ENCODE measurements around the gene ABCB4. TPM values are rescaled to one million over a fixed set of nuclear protein-coding genes. Genes with fewer than 3 reads are reported as not detected.

Gene ABCB4
- 1 to 10 TPM in 3 of 4 donors, not detected in 1; 1.6 to 2.8 (median 1.9) TPM for total RNA-seq

DNA sequence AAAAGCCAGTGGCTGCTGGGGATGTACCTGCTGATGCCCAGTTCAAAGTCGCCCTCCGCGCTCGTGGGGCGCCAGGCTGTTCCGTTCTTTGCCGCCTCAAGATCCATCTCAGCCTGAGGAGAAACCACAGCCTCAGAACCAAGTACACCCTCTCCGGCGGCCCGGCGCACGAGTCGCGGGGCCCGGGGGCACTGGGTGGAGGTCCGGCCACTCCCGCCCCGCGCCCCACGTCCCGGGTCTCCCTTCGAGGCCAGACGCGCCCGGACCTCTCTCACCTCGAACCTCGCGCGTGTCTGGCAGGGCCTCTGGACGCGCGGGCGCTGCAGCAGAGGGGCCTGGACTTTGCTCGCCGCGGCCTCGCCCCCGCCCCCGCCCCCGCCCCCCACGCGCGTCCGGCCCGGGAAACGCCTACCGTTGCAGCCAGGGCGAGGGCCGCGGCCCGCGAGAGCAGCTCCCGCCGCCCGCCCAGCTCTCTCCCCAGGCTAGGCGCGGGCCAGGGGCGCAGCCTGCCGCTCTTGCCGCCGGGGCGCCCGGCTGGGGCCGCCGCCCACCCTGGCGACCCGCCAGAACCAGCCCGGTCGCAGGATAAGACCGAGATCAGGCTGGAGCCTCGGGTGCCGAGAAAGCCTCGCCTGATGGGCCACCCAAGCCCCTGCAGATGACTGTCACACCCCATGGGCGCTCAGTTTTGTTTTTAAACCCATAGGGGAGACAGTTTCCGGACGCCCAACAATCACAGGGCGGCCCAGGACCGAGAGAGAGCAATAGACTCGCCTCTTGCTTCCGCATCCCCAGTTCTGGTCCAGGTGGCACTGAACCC, at the start of gene ABCB4:
Gene ABCB4, minus strand, starts transcription at position 322 of the 820 bp plus-strand sequence. Its CDS starts 215 bp downstream, at position 107.
- Histone ChIP-seq H3K4me3 (peak within 1 kb of the TSS; percentile 65), H3K4me1 (peaks cover 20% of the 10 kb centered on the region), H3K36me3 (no peaks in the 10 kb centered on the region), H3K9me3 (no peaks in the 10 kb centered on the region), H3K27ac (peak within 1 kb of the TSS; percentile 72), H3K27me3 (peaks cover 9% of the 10 kb centered on the region)
- peak in 1 of 2 donors; percentile 58 for DNase-seq (ENCODE audit: low spot score in 2 of 2)
- TF ChIP-seq CTCF (IDR thresholded peaks at IDR 0.05) (no peak), EP300 (IDR thresholded peaks at IDR 0.05) (no peak), POLR2AphosphoS5 (IDR thresholded peaks at IDR 0.05) (no peak), POLR2A (IDR thresholded peaks at IDR 0.05) (no peak)
- WGBS, result 7% methylated on average over 11 of the region's 80 CpGs

- H3K27me3 ChIP-seq, result no peaks in the 10 kb centered on the region
- H3K9me3 ChIP-seq, result no peaks in the 10 kb centered on the region
- TF ChIP-seq CTCF (IDR thresholded peaks at IDR 0.05), result no peak
- TF ChIP-seq EP300 (IDR thresholded peaks at IDR 0.05), result no peak
- TF ChIP-seq POLR2A (IDR thresholded peaks at IDR 0.05), result no peak
- no peak for TF ChIP-seq POLR2AphosphoS5 (IDR thresholded peaks at IDR 0.05)
- no peaks in the 10 kb centered on the region for H3K4me1 ChIP-seq
- no peak overlapping the region for H3K27ac ChIP-seq
- no peaks in the 10 kb centered on the region for H3K36me3 ChIP-seq
- WGBS, result 78% methylated on average over 2 of the region's 2 CpGs
- no peak for DNase-seq (ENCODE audit: low spot score in 2 of 2)
- no peak overlapping the region for H3K4me3 ChIP-seq
These were observed 43.3 kb upstream of the ABCB4 start for GRCh38 chr7:87518735-87519134.

- no peak for DNase-seq (ENCODE audit: low spot score in 2 of 2)
- H3K9me3 ChIP-seq, result no peaks in the 10 kb centered on the region
- H3K27me3 ChIP-seq, result no peaks in the 10 kb centered on the region
- WGBS, result 86% methylated on average over 3 of the region's 3 CpGs
- no peak overlapping the region for H3K4me3 ChIP-seq
- H3K27ac ChIP-seq, result no peak overlapping the region
- no peaks in the 10 kb centered on the region for H3K4me1 ChIP-seq
- no peaks in the 10 kb centered on the region for H3K36me3 ChIP-seq
- TF ChIP-seq POLR2A (IDR thresholded peaks at IDR 0.05) (no peak), CTCF (IDR thresholded peaks at IDR 0.05) (no peak), POLR2AphosphoS5 (IDR thresholded peaks at IDR 0.05) (no peak)
These were observed 42.4 kb upstream of the ABCB4 start for GRCh38 chr7:87517891-87518290.

- Histone ChIP-seq H3K27ac (no peak overlapping the region), H3K4me3 (no peak overlapping the region), H3K36me3 (no peaks in the 10 kb centered on the region), H3K27me3 (no peaks in the 10 kb centered on the region), H3K4me1 (no peaks in the 10 kb centered on the region), H3K9me3 (no peaks in the 10 kb centered on the region)
- WGBS, result 66% methylated on average over 3 of the region's 3 CpGs
- TF ChIP-seq POLR2AphosphoS5 (IDR thresholded peaks at IDR 0.05) (no peak), CTCF (IDR thresholded peaks at IDR 0.05) (no peak), POLR2A (IDR thresholded peaks at IDR 0.05) (no peak)
- DNase-seq (ENCODE audit: low spot score in 2 of 2), result no peak
These were observed 41.8 kb upstream of the ABCB4 start for GRCh38 chr7:87517136-87517815.

DNA sequence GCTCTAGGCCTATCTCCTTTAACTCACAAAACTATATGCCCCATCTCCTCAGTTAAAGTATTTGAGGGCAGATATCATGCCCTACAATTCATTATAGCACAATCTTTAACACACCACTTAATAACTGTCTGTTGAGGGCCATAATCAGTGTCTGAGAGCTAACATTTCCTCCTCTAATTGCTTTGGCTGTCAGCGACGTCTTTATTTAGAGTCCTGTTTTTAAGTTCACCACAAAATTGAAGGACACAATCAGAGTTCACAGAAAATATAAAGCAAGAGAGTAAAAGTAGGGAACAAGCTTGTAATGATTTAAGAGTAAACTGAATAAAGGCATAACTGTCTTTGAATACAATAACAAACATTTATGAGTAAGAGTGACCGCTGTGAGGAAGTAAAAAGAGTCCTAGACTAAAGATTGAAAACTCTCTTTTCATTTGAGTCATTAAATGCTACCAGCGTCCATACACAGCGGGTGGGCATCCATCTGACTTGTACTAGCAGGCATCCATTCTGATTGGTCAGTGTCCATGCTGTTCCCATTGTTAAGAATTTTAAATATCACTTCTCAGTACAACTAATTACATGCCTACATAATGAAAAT, 38.4 kb upstream of the ABCB4 start:
- Histone ChIP-seq H3K4me3 (no peak overlapping the region), H3K27ac (no peak overlapping the region), H3K4me1 (no peaks in the 10 kb centered on the region), H3K9me3 (no peaks in the 10 kb centered on the region), H3K27me3 (no peaks in the 10 kb centered on the region), H3K36me3 (no peaks in the 10 kb centered on the region)
- WGBS, result 90% methylated on average over 5 of the region's 5 CpGs
- no peak for DNase-seq (ENCODE audit: low spot score in 2 of 2)
- TF ChIP-seq POLR2A (IDR thresholded peaks at IDR 0.05) (no peak), EP300 (IDR thresholded peaks at IDR 0.05) (no peak), POLR2AphosphoS5 (IDR thresholded peaks at IDR 0.05) (no peak), CTCF (IDR thresholded peaks at IDR 0.05) (no peak)
